SK-N-SH (cell line): ENCODE results near the gene CISD3. TPM values are rescaled to one million over a fixed set of nuclear protein-coding genes. Genes with fewer than 3 reads are reported as not detected.
A peak's percentile ranks its signal among the peaks of the same experiment; 100 is the strongest.

ENCODE experiments used
- CTCF ChIA-PET: fragments of 300-600, 350-600 bp; formaldehyde crosslinking; extraction: SDS; loops from one replicate; lab custom pipeline; 2021; lab: Yijun Ruan, JAX
- POLR2A ChIA-PET: fragments of 350-600 bp; sonication (Branson Sonifier 250); formaldehyde crosslinking; extraction: SDS; loops from one replicate; lab custom pipeline; 2020; ENCODE audit warnings: antibody characterized with exemption, inconsistent platforms; lab: Yijun Ruan, JAX
- DNase-seq: peaks from one replicate; pipeline ENCODE4 v3.0.0; 2012
- H2AFZ ChIP-seq: fragments of 200-600 bp; sonication (generic); 2 replicates; pipeline ENCODE4 v1.8.1; 2016; ENCODE audit warnings: antibody characterized with exemption, mild to moderate bottlenecking, low read depth
- H3F3A ChIP-seq: fragments of 200-600 bp; sonication (generic); replicated peaks from 2 replicates; pipeline ENCODE3; 2016; ENCODE audit warnings: antibody characterized with exemption, mild to moderate bottlenecking; ENCODE audit not compliant: insufficient read depth
- H3K27ac ChIP-seq, 2 experiments: fragments of 200-500 bp in 1 of 2; fragments of 200-600 bp in 1 of 2; sonication (Bioruptor generic) in 1 of 2; sonication (generic), shearing (Covaris generic) in 1 of 2; 2 replicates each; pipeline versions ENCODE4 v1.5.1 to v1.6.1; 2014 to 2016; ENCODE audit warnings: low read depth in 2 of 2, inconsistent platforms in 1 of 2, low read length in 1 of 2, mild to moderate bottlenecking in 1 of 2, mixed read lengths in 1 of 2
- H3K27me3 ChIP-seq: fragments of 200-600 bp; sonication (generic), shearing (Covaris generic); 2 replicates; pipeline ENCODE4 v1.6.1; 2016; ENCODE audit warnings: mixed run types; ENCODE audit not compliant: insufficient read depth
- H3K36me3 ChIP-seq, 2 experiments: fragments of 200-500 bp in 1 of 2; fragments of 200-600 bp in 1 of 2; sonication (Bioruptor generic) in 1 of 2; sonication (generic) in 1 of 2; replicated peaks in 1 of 2; 2 replicates each; pipeline versions ENCODE3 to v1.5.1; 2014 to 2016; ENCODE audit warnings: low read length in 1 of 2, mild to moderate bottlenecking in 1 of 2; ENCODE audit not compliant: insufficient read depth in 2 of 2, control insufficient read depth in 1 of 2
- H3K4me1 ChIP-seq, 2 experiments: fragments of 200-500 bp in 1 of 2; fragments of 200-600 bp in 1 of 2; sonication (Bioruptor generic) in 1 of 2; sonication (generic), shearing (Covaris generic) in 1 of 2; 2 replicates each; pipeline versions ENCODE4 v1.5.1 to v1.6.1; 2014 to 2016; ENCODE audit warnings: low read depth in 1 of 2, low read length in 1 of 2, mixed run types in 1 of 2; ENCODE audit not compliant: insufficient read depth in 2 of 2, control insufficient read depth in 1 of 2
- H3K4me2 ChIP-seq: fragments of 200-600 bp; sonication (generic), shearing (Covaris generic); 2 replicates; pipeline ENCODE4 v1.6.1; 2017; ENCODE audit warnings: mixed run types
- H3K4me3 ChIP-seq, 2 experiments: fragments of 200-500 bp in 1 of 2; fragments of 200-600 bp in 1 of 2; sonication (Bioruptor generic) in 1 of 2; sonication (generic), shearing (Covaris generic) in 1 of 2; 2 replicates each; pipeline versions ENCODE4 v1.5.1 to v1.8.1; 2014 to 2016; ENCODE audit warnings: low read depth in 2 of 2, inconsistent platforms in 1 of 2, low read length in 1 of 2, mild to moderate bottlenecking in 1 of 2, mixed read lengths in 1 of 2, moderate library complexity in 1 of 2
- H3K79me2 ChIP-seq: fragments of 200-600 bp; sonication (generic); 2 replicates; pipeline ENCODE4 v1.8.1; 2017; ENCODE audit warnings: mild to moderate bottlenecking; ENCODE audit not compliant: insufficient read depth
- H3K9ac ChIP-seq: fragments of 200-600 bp; sonication (generic); 2 replicates; pipeline ENCODE4 v1.6.1; 2017; ENCODE audit warnings: mixed run types
- H3K9me2 ChIP-seq: fragments of 200-600 bp; sonication (generic); 2 replicates; pipeline ENCODE4 v1.6.1; 2017; ENCODE audit warnings: mixed run types
- H3K9me3 ChIP-seq: fragments of 200-600 bp; sonication (generic); 2 replicates; pipeline ENCODE4 v1.6.1; 2017; ENCODE audit warnings: mixed run types, mild to moderate bottlenecking, moderate library complexity
- H4K20me1 ChIP-seq: fragments of 200-600 bp; sonication (generic); 2 replicates; pipeline ENCODE4 v1.6.1; 2017; ENCODE audit warnings: mild to moderate bottlenecking, mixed run types; ENCODE audit not compliant: insufficient read depth
- CHD2 ChIP-seq: fragments of 150-350 bp; IDR thresholded peaks from 2 replicates; pipeline ENCODE4 v1.6.1; 2018; ENCODE audit warnings: low read length; ENCODE audit not compliant: partially characterized antibody
- ELF1 ChIP-seq: IDR thresholded peaks from 2 replicates; pipeline ENCODE4 v1.4.0; 2012
- EZH2phosphoT487 ChIP-seq: fragments of 200-600 bp; sonication (generic); IDR thresholded peaks from 2 replicates; pipeline ENCODE4 v1.6.1; 2017; ENCODE audit warnings: low read depth, mixed run types, mild to moderate bottlenecking, antibody characterized with exemption, moderate library complexity, borderline replicate concordance
- FOXJ3 ChIP-seq: sonication (generic); formaldehyde crosslinking; IDR thresholded peaks from 2 replicates; pipeline ENCODE4 v1.5.1; 2020; ENCODE audit warnings: mild to moderate bottlenecking, missing genetic modification reagents
- FOXM1 ChIP-seq: IDR thresholded peaks from 2 replicates; pipeline ENCODE4 v1.4.0; 2012; ENCODE audit warnings: low read depth, mild to moderate bottlenecking
- GABPA ChIP-seq: IDR thresholded peaks from 2 replicates; pipeline ENCODE4 v1.4.0; 2012; ENCODE audit warnings: low read depth, mild to moderate bottlenecking
- IRF3 ChIP-seq: fragments of 150-350 bp; IDR thresholded peaks from 2 replicates; pipeline ENCODE4 v1.6.1; 2016; ENCODE audit warnings: mild to moderate bottlenecking, low read depth, low read length
- MAX ChIP-seq: IDR thresholded peaks from 2 replicates; pipeline ENCODE4 v1.4.0; 2012; ENCODE audit warnings: low read depth
- MXI1 ChIP-seq: IDR thresholded peaks from 2 replicates; pipeline ENCODE4 v1.6.1; 2012; ENCODE audit warnings: mild to moderate bottlenecking, low read depth, low read length, improper control_type of control experiment
- NFIC ChIP-seq: IDR thresholded peaks from 2 replicates; pipeline ENCODE4 v1.4.0; 2012; ENCODE audit warnings: borderline replicate concordance
- PBX3 ChIP-seq: IDR thresholded peaks from 2 replicates; pipeline ENCODE4; 2012
- POLR2AphosphoS5 ChIP-seq: IDR thresholded peaks from 2 replicates; pipeline ENCODE4 v1.6.1; 2012; ENCODE audit warnings: low read depth, low read length
- RCOR1 ChIP-seq: fragments of 150-350 bp; IDR thresholded peaks from 2 replicates; pipeline ENCODE4 v1.6.1; 2017; ENCODE audit warnings: antibody characterized with exemption, low read length
- RFX5 ChIP-seq: IDR thresholded peaks from 2 replicates; pipeline ENCODE4 v1.6.1; 2012; ENCODE audit warnings: mild to moderate bottlenecking, improper control_type of control experiment, low read length
- RXRA ChIP-seq: IDR thresholded peaks from 2 replicates; pipeline ENCODE4 v1.4.0; 2012; ENCODE audit warnings: low read depth, mild to moderate bottlenecking, borderline replicate concordance
- SIN3A ChIP-seq: IDR thresholded peaks from 2 replicates; pipeline ENCODE4 v1.6.1; 2012; ENCODE audit warnings: low read depth, mild to moderate bottlenecking, low read length, moderate library complexity, borderline replicate concordance
- SMC3 ChIP-seq: IDR thresholded peaks from 2 replicates; pipeline ENCODE4 v1.6.1; 2012; ENCODE audit warnings: low read depth, low read length, improper control_type of control experiment
- TAF1 ChIP-seq: IDR thresholded peaks from 2 replicates; pipeline ENCODE4 v1.6.1; 2012; ENCODE audit warnings: low read depth, mild to moderate bottlenecking, low read length, moderate library complexity, borderline replicate concordance
- TEAD4 ChIP-seq: IDR thresholded peaks from 2 replicates; pipeline ENCODE4 v1.4.0; 2012; ENCODE audit warnings: mild to moderate bottlenecking, borderline replicate concordance; ENCODE audit not compliant: insufficient read depth
- USF1 ChIP-seq: IDR thresholded peaks from 2 replicates; pipeline ENCODE4 v1.4.0; 2012; ENCODE audit warnings: low read depth, borderline replicate concordance
- USF2 ChIP-seq: fragments of 150-350 bp; IDR thresholded peaks from 2 replicates; pipeline ENCODE4 v1.6.1; 2017; ENCODE audit warnings: antibody characterized with exemption, low read length, low read depth, borderline replicate concordance
- YY1 ChIP-seq: IDR thresholded peaks from 2 replicates; pipeline ENCODE4 v1.4.0; 2012; ENCODE audit warnings: low read depth, mild to moderate bottlenecking
- ZBTB33 ChIP-seq: IDR thresholded peaks from 2 replicates; pipeline ENCODE4 v1.4.0; 2012; ENCODE audit warnings: low read depth, borderline replicate concordance
- WGBS: methylation state at CpG from one replicate; pipeline ENCODE4 v1.1.6; 2017; ENCODE audit warnings: low lambda C conversion rate; 5-methylcytosine and 5-hydroxymethylcytosine counted together
- polyA plus RNA-seq, 3 experiments: library from polyadenylated mRNA; depleted of rRNA; stranded (reverse); fragments of >200 nt; gene quantifications; 2 replicates each; pipeline ENCODE4 v1.2.3, GENCODE V29; 2012

Gene CISD3
- polyA plus RNA-seq, 1 of the 3 experiments (the other 2 are of a cell fraction) = 16.5 TPM

- DNase-seq = peak; percentile 65
- WGBS = 5% methylated on average over 11 of the region's 79 CpGs
- no peaks in the 10 kb centered on the region for H3K27me3 ChIP-seq
- TF ChIP-seq YY1 = peak; percentile 70; the same call in 1 of the 2 replicates
- TF ChIP-seq TEAD4 = 0 out of 2 replicates have a peak, but pooled peaks have one; percentile 2
- TF ChIP-seq USF2 = no peak
- no peak for TF ChIP-seq RFX5
- peak; percentile 78 for TF ChIP-seq MAX
- peak; percentile 82; the same call in 1 of the 2 replicates for TF ChIP-seq USF1
- TF ChIP-seq SMC3 = no peak
- TF ChIP-seq MXI1 = peak; percentile 15
- TF ChIP-seq GABPA = peak; percentile 74
- TF ChIP-seq RCOR1 = peak; percentile 51; the same call in 1 of the 2 replicates
- TF ChIP-seq ELF1 = peak; percentile 55; the same call in 1 of the 2 replicates
- TF ChIP-seq IRF3 = no peak
- TF ChIP-seq POLR2AphosphoS5 = peak; percentile 86
- no peak for TF ChIP-seq CHD2
- TF ChIP-seq NFIC = peak; percentile 72
- TF ChIP-seq PBX3 = peak; percentile 24; the same call in 1 of the 2 replicates
- no peak for TF ChIP-seq ZBTB33
- TF ChIP-seq TAF1 = peak; percentile 82
- no peak; the same call in 1 of the 2 replicates for TF ChIP-seq SIN3A
- TF ChIP-seq FOXJ3 (CRISPR knock-in tag) = no peak
- TF ChIP-seq EZH2phosphoT487 = no peak
- TF ChIP-seq RXRA = peak; percentile 89; the same call in 1 of the 2 replicates
- TF ChIP-seq FOXM1 = no peak
Observed at GRCh38 chr17:38749223-38750043, 19.3 kb downstream of the CISD3 start.

More at GRCh38 chr17:38749223-38750043, 19.3 kb downstream of the CISD3 start:
- peak overlapping the region; percentile 72 for H3K9ac ChIP-seq
- H3K4me1 ChIP-seq = peaks cover 5 to 39% of the 10 kb centered on the region in 2 experiments; a peak in 1 of 4 replicates
- CTCF ChIA-PET = interaction anchor here (0.6 to 1.8 kb wide), 4 partner anchors 14 to 73 kb away, joined by 3 to 11 read pairs (median 4); no protein-coding TSS in a partner anchor
- no peaks in the 10 kb centered on the region for H3K9me2 ChIP-seq
- peak overlapping the region; percentile 63 to 98 for H3K27ac ChIP-seq
- H3K9me3 ChIP-seq = no peaks in the 10 kb centered on the region
- POLR2A ChIA-PET = interaction anchor here (0.6 to 1.9 kb wide), 3 partner anchors 25 to 101 kb away, joined by 3 to 6 read pairs (median 4); partner anchors contain the start of gene MLLT6
- peaks cover 27% of the 10 kb centered on the region for H4K20me1 ChIP-seq
- H3K36me3 ChIP-seq = peaks cover under 1 to 5% of the 10 kb centered on the region in 2 experiments
- peaks cover 67% of the 10 kb centered on the region for H3K79me2 ChIP-seq
- H3K4me2 ChIP-seq = peak overlapping the region; percentile 100
- peaks cover 3% of the 10 kb centered on the region for H3F3A ChIP-seq
- H2AFZ ChIP-seq = peak overlapping the region; percentile 61
- H3K4me3 ChIP-seq = peak overlapping the region; percentile 91 to 93
